ENCODE data around the gene DCTPP1. TPM values are rescaled to one million over a fixed set of nuclear protein-coding genes. Genes with fewer than 3 reads are reported as not detected.

Gene DCTPP1
- total and polyA plus RNA-seq, 2 of the 4 experiments (the other 2 are of a cell fraction), result 24.9 to 45.5 TPM

- H3K27me3 ChIP-seq (ENCODE audit: control insufficient read depth, insufficient read depth, low read length), result peaks cover 45% of the 10 kb centered on the region
- no peaks in the 10 kb centered on the region for H3K9me3 ChIP-seq (ENCODE audit: control insufficient read depth, insufficient read depth, low read length)
- intact Hi-C loops (cut with micrococcal nuclease) (no loop called here), in situ Hi-C loops (cut with MboI; ENCODE audit: low sequenced_read_pairs) (no loop called here), dilution Hi-C loops (cut with HindIII; ENCODE audit: low sequenced_read_pairs, unreplicated experiment) (no loop called here)
- CTCF ChIA-PET, result no interaction called here
- no peak overlapping the region for H2AFZ ChIP-seq (replicated peaks; ENCODE audit: low read length, poor library complexity)
- H3K4me1 ChIP-seq (ENCODE audit: control insufficient read depth, insufficient read depth, low read length), result no peaks in the 10 kb centered on the region
- no peak overlapping the region for H2BK120ac ChIP-seq (ENCODE audit: low read depth, low read length)
- H3K27ac ChIP-seq (ENCODE audit: insufficient read depth, low read length), result no peak overlapping the region
- no peak overlapping the region for H4K8ac ChIP-seq (ENCODE audit: low read depth in 2 of 2, low read length in 2 of 2)
- POLR2A ChIA-PET (ENCODE audit: unreplicated experiment), result no interaction called here
- no peak overlapping the region for H3K4me3 ChIP-seq (ENCODE audit: insufficient read depth, low read depth, low read length)
- H2BK20ac ChIP-seq (ENCODE audit: low read depth, low read length), result no peak overlapping the region
- no peak overlapping the region for H3K23ac ChIP-seq (ENCODE audit: low read depth, low read length)
- no peaks in the 10 kb centered on the region for H3K9me1 ChIP-seq (ENCODE audit: insufficient read depth, low read length)
- H3K14ac ChIP-seq (replicated peaks; ENCODE audit: low read depth, low read length), result no peak overlapping the region
- no peak overlapping the region for H3K56ac ChIP-seq (ENCODE audit: extremely low read depth, insufficient read depth, low read length)
- ATAC-seq (ENCODE audit: low read depth) (no peak), DNase-seq (no peak)
- H4K5ac ChIP-seq (ENCODE audit: low read depth, low read length), result no peak overlapping the region
- no peak for TF ChIP-seq RFX5 (IDR thresholded peaks at IDR 0.05; ENCODE audit: low read depth, low read length)
- no peak for TF ChIP-seq POLR2A (IDR thresholded peaks at IDR 0.05; ENCODE audit: low read depth, low read length)
- TF ChIP-seq, protein P1, sequence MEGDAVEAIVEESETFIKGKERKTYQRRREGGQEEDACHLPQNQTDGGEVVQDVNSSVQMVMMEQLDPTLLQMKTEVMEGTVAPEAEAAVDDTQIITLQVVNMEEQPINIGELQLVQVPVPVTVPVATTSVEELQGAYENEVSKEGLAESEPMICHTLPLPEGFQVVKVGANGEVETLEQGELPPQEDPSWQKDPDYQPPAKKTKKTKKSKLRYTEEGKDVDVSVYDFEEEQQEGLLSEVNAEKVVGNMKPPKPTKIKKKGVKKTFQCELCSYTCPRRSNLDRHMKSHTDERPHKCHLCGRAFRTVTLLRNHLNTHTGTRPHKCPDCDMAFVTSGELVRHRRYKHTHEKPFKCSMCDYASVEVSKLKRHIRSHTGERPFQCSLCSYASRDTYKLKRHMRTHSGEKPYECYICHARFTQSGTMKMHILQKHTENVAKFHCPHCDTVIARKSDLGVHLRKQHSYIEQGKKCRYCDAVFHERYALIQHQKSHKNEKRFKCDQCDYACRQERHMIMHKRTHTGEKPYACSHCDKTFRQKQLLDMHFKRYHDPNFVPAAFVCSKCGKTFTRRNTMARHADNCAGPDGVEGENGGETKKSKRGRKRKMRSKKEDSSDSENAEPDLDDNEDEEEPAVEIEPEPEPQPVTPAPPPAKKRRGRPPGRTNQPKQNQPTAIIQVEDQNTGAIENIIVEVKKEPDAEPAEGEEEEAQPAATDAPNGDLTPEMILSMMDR (conservative IDR thresholded peaks at IDR 0.05; ENCODE audit: low read depth, low read length), result no peak
- no peak for TF ChIP-seq MAZ (IDR thresholded peaks at IDR 0.05; ENCODE audit: borderline replicate concordance, low read depth, low read length)
- no peak for TF ChIP-seq CHD1 (IDR thresholded peaks at IDR 0.05; ENCODE audit: low read depth, low read length)
- no peak for TF ChIP-seq MAFK (IDR thresholded peaks at IDR 0.05; ENCODE audit: low read depth, low read length)
- TF ChIP-seq, protein P2, sequence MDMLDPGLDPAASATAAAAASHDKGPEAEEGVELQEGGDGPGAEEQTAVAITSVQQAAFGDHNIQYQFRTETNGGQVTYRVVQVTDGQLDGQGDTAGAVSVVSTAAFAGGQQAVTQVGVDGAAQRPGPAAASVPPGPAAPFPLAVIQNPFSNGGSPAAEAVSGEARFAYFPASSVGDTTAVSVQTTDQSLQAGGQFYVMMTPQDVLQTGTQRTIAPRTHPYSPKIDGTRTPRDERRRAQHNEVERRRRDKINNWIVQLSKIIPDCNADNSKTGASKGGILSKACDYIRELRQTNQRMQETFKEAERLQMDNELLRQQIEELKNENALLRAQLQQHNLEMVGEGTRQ (IDR thresholded peaks at IDR 0.05; ENCODE audit: low read depth, low read length), result no peak
- no peak for TF ChIP-seq ELK1 (IDR thresholded peaks at IDR 0.05; ENCODE audit: borderline replicate concordance, low read depth, low read length)
- TF ChIP-seq FOS (IDR thresholded peaks at IDR 0.05; ENCODE audit: low read depth, low read length), result no peak
- no peak for TF ChIP-seq NFE2L2 (IDR thresholded peaks at IDR 0.05; ENCODE audit: low read depth, low read length)
- TF ChIP-seq MXI1 (IDR thresholded peaks at IDR 0.05; ENCODE audit: borderline replicate concordance, low read depth, low read length), result no peak
- no peak for TF ChIP-seq RAD21 (IDR thresholded peaks at IDR 0.05; ENCODE audit: low read length)
- no peak for TF ChIP-seq RCOR1 (IDR thresholded peaks at IDR 0.05; ENCODE audit: insufficient replicate concordance, low read length)
- no peak for TF ChIP-seq CEBPB (IDR thresholded peaks at IDR 0.05; ENCODE audit: low read depth, low read length)
- no peak for TF ChIP-seq SMC3 (IDR thresholded peaks at IDR 0.05; ENCODE audit: low read depth, low read length)
- TF ChIP-seq BHLHE40 (IDR thresholded peaks at IDR 0.05; ENCODE audit: low read depth, low read length), result no peak
- H2AK5ac ChIP-seq (ENCODE audit: low read depth, low read length), result no peak overlapping the region
- no TSS peak for BruUV-seq (replicated peaks)
- H4K91ac ChIP-seq (ENCODE audit: insufficient read depth, low read depth, low read length), result no peak overlapping the region
- no peaks in the 10 kb centered on the region for H3K36me3 ChIP-seq (ENCODE audit: control insufficient read depth, insufficient read depth, low read length)
- no peak overlapping the region for H3K18ac ChIP-seq (ENCODE audit: low read depth, low read length)
- no peak overlapping the region for H3K4ac ChIP-seq (ENCODE audit: low read depth, low read length)
- H4K20me1 ChIP-seq (ENCODE audit: insufficient read depth, low read length), result no peaks in the 10 kb centered on the region
- H2BK5ac ChIP-seq (ENCODE audit: low read depth, low read length, poor library complexity, severe bottlenecking), result no peak overlapping the region
- H3K4me2 ChIP-seq (ENCODE audit: low read depth, low read length), result no peak overlapping the region
- H3K9ac ChIP-seq (ENCODE audit: low read depth, low read length), result no peak overlapping the region
- no CpG with 5 or more reads among the region's 7 CpGs for WGBS, 2 experiments (ENCODE audit: extremely low coverage in 2 of 2, insufficient read length in 1 of 2)
- H2AK9ac ChIP-seq (replicated peaks; ENCODE audit: low read depth, low read length, poor library complexity), result no peak overlapping the region
- no peak overlapping the region for H2BK15ac ChIP-seq (ENCODE audit: low read depth, low read length)
- no peaks in the 10 kb centered on the region for H3K79me1 ChIP-seq (ENCODE audit: low read depth in 1 of 2, low read length in 2 of 2)
Observed at GRCh38 chr16:30474684-30475083, 44.9 kb upstream of the DCTPP1 start.
